Activated T-helper 2 cell treated with anti-CD3 and anti-CD28 coated beads, Interferon-gamma antibody, Interleukin-2, Interleukin-4, amounts not matched to agents 10 μg/mL and 5 μg/mL and 100 μg/mL, durations not matched to agents 14 hours and 24 hours and 36 hours (primary cell): Measurements from ENCODE around the gene CILP2. TPM values are rescaled to one million over a fixed set of nuclear protein-coding genes. Genes with fewer than 3 reads are reported as not detected.

Experiments
- DNase-seq: peaks from one replicate; pipeline ENCODE4 v3.0.0; 2021; ENCODE audit warnings: low spot score
- H3K27ac Mint-ChIP-seq: one replicate; pipeline ENCODE4 v1.8.0; 2021; ENCODE audit warnings: mixed read lengths
- H3K27me3 Mint-ChIP-seq: one replicate; pipeline ENCODE4 v1.8.0; 2021; ENCODE audit warnings: low read depth, mixed read lengths
- H3K36me3 Mint-ChIP-seq: one replicate; pipeline ENCODE4 v1.8.0; 2021; ENCODE audit warnings: low read depth, mixed read lengths
- H3K4me1 Mint-ChIP-seq: one replicate; pipeline ENCODE4 v1.8.0; 2021; ENCODE audit warnings: low read depth, mixed read lengths
- H3K4me3 Mint-ChIP-seq: one replicate; pipeline ENCODE4 v1.8.0; 2021; ENCODE audit warnings: low read depth, mild to moderate bottlenecking, moderate library complexity, mixed read lengths
- H3K9me3 Mint-ChIP-seq: one replicate; pipeline ENCODE4 v1.8.0; 2021; ENCODE audit warnings: mixed read lengths
- intact Hi-C: fragments of 100-400 bp; cut with micrococcal nuclease; formaldehyde crosslinking; loops from one replicate; pipeline ENCODE4 v1.15.1; 2023
- total RNA-seq: library from RNA; stranded (reverse); gene quantifications from 2 replicates; pipeline ENCODE4 v1.2.3, GENCODE V29; 2022

The CILP2 gene
- total RNA-seq, 1 donor from 2014 or later: 0.14 TPM

DNA sequence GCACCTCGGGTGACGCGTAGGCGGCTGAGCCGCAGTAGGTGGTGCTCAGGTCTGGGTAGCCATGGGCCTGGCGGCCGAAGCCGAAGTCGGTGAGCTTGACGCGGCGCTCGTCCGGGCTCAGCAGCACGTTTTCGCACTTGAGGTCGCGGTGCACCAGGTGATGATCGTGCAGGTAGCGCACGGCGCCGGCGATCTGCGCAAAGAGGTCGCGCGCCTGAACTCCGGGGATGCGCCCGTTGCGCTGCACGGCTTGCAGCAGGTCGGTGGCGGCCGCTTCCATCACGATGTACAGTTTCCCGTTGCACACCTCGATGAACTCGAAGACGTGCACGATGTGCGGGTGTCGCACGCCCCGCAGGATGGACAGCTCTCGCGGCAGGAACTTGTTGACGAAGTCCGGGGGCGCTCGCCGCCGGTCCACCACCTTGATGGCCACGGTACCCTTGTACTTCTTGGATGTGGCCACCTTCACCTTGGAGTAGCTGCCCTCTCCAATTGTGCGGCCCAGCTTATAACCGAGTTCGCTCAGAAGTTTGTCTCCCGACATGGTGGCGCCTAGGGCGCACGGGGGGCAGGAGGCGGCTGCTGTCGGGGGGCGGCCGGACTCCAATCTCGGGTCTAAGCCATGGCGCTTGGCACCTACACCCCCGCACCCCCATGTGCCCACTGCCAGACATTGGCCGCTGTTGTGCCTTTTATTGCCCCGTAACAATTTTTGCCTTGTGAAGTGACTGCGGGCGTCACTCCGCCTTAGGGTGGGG is 23.0 kb upstream of the CILP2 start, which contains the start of gene TSSK6:
TSS of gene TSSK6 (minus strand) at position 668 of the 761 bp plus-strand sequence. CDS start at position 547, 121 bp downstream.
- no peaks in the 10 kb centered on the region for H3K9me3 Mint-ChIP-seq
- H3K27me3 Mint-ChIP-seq: no peaks in the 10 kb centered on the region
- H3K36me3 Mint-ChIP-seq: peaks cover 29% of the 10 kb centered on the region
- H3K4me3 Mint-ChIP-seq: peak within 1 kb of the TSS; percentile 92
- no peaks in the 10 kb centered on the region for H3K4me1 Mint-ChIP-seq
- intact Hi-C loops: no loop called here
- no peak for DNase-seq
- H3K27ac Mint-ChIP-seq: peak within 1 kb of the TSS; percentile 94

- H3K4me1 Mint-ChIP-seq: peaks cover 3% of the 10 kb centered on the region
- H3K9me3 Mint-ChIP-seq: no peaks in the 10 kb centered on the region
- intact Hi-C loops: no loop called here
- H3K4me3 Mint-ChIP-seq: peak within 1 kb of the TSS; percentile 92
- peak within 1 kb of the TSS; percentile 94 for H3K27ac Mint-ChIP-seq
- H3K36me3 Mint-ChIP-seq: peaks cover 35% of the 10 kb centered on the region
- peak; percentile 92 for DNase-seq
- no peaks in the 10 kb centered on the region for H3K27me3 Mint-ChIP-seq
Observed at GRCh38 chr19:19515642-19516519, 22.2 kb upstream of the CILP2 start, which contains the start of gene NDUFA13. NDUFA13 (plus strand) TSS chr19:19516225; CDS start chr19:19516239, 14 bp downstream.

- no peak for DNase-seq
- intact Hi-C loops: no loop called here
- no peaks in the 10 kb centered on the region for H3K27me3 Mint-ChIP-seq
- no peaks in the 10 kb centered on the region for H3K9me3 Mint-ChIP-seq
- peaks cover 38% of the 10 kb centered on the region for H3K36me3 Mint-ChIP-seq
- H3K27ac Mint-ChIP-seq: peak overlapping the region; percentile 94
- H3K4me1 Mint-ChIP-seq: peaks cover 6% of the 10 kb centered on the region
- H3K4me3 Mint-ChIP-seq: peak overlapping the region; percentile 92
Observed at GRCh38 chr19:19517235-19517619, 20.8 kb upstream of the CILP2 start.

- peaks cover 6% of the 10 kb centered on the region for H3K4me1 Mint-ChIP-seq
- no peak overlapping the region for H3K4me3 Mint-ChIP-seq
- H3K9me3 Mint-ChIP-seq: no peaks in the 10 kb centered on the region
- H3K36me3 Mint-ChIP-seq: peaks cover 37% of the 10 kb centered on the region
- intact Hi-C loops: no loop called here
- no peak for DNase-seq
- no peaks in the 10 kb centered on the region for H3K27me3 Mint-ChIP-seq
- H3K27ac Mint-ChIP-seq: no peak overlapping the region
Observed at GRCh38 chr19:19520989-19521388, 17.1 kb upstream of the CILP2 start.

DNA sequence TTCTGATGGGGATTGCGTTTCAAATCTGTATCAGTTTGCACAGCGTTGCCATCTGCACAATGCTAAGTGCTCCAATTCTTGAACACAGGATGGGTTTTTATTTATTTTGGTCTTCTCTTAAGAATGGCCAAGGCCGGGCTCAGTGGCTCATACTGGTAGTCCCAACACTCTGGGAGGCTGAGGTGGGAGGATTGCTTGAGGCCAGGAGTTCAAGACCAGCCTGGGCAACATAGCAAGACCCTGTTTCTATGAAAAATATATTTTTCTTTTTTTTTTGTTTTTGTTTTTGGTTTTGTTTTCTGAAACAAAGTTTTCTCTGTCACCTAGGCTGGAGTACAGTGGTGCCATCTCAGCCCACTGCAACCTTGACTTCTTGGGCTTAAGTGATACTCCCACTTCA is 14.9 kb upstream of the CILP2 start:
- Mint-ChIP-seq H3K27ac (no peak overlapping the region), H3K36me3 (peaks cover 41% of the 10 kb centered on the region)

GRCh38 chr19:19524053-19524452 is 14.0 kb upstream of the CILP2 start:
- H3K27ac Mint-ChIP-seq: no peak overlapping the region
- H3K36me3 Mint-ChIP-seq: peaks cover 40% of the 10 kb centered on the region
- H3K9me3 Mint-ChIP-seq: no peaks in the 10 kb centered on the region
- DNase-seq: no peak
- no peak overlapping the region for H3K4me3 Mint-ChIP-seq
- intact Hi-C loops: no loop called here
- H3K4me1 Mint-ChIP-seq: peaks cover 6% of the 10 kb centered on the region
- H3K27me3 Mint-ChIP-seq: no peaks in the 10 kb centered on the region

More for the DNA sequence above, 14.9 kb upstream of the CILP2 start:
- Mint-ChIP-seq H3K4me1 (peaks cover 6% of the 10 kb centered on the region), H3K27me3 (no peaks in the 10 kb centered on the region), H3K9me3 (no peaks in the 10 kb centered on the region), H3K4me3 (no peak overlapping the region)
- intact Hi-C loops: no loop called here
- no peak for DNase-seq

- H3K27ac Mint-ChIP-seq: no peak overlapping the region
- peaks cover 3% of the 10 kb centered on the region for H3K4me1 Mint-ChIP-seq
- peaks cover 24% of the 10 kb centered on the region for H3K36me3 Mint-ChIP-seq
- DNase-seq: no peak
- H3K4me3 Mint-ChIP-seq: no peak overlapping the region
- H3K9me3 Mint-ChIP-seq: no peaks in the 10 kb centered on the region
- H3K27me3 Mint-ChIP-seq: no peaks in the 10 kb centered on the region
- intact Hi-C loops: no loop called here
Observed at GRCh38 chr19:19525611-19526380, 12.3 kb upstream of the CILP2 start.

GRCh38 chr19:19526581-19527370 is 11.3 kb upstream of the CILP2 start:
- no peak overlapping the region for H3K4me3 Mint-ChIP-seq
- H3K27me3 Mint-ChIP-seq: no peaks in the 10 kb centered on the region
- peaks cover 20% of the 10 kb centered on the region for H3K36me3 Mint-ChIP-seq
- intact Hi-C loops: no loop called here
- no peaks in the 10 kb centered on the region for H3K9me3 Mint-ChIP-seq
- H3K27ac Mint-ChIP-seq: no peak overlapping the region
- no peaks in the 10 kb centered on the region for H3K4me1 Mint-ChIP-seq
- no peak for DNase-seq

DNA sequence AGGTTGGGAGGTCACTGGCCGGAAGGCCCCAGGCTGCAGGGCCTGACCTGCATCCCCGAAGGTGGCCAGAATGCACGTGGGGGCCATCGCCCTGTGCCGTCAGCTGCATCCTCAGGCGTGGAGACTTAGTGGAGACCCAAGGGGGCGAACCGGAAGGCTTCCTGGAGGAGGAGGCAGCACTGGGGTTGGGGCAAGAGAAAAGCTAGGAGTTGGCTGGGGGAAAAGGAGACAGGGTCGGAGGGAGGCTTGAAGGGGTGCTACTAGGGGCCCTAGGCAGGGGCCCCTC is 10.8 kb upstream of the CILP2 start:
- peaks cover 24% of the 10 kb centered on the region for H3K36me3 Mint-ChIP-seq
- intact Hi-C loops: no loop called here
- no peak overlapping the region for H3K4me3 Mint-ChIP-seq
- no peaks in the 10 kb centered on the region for H3K9me3 Mint-ChIP-seq
- H3K27me3 Mint-ChIP-seq: no peaks in the 10 kb centered on the region
- peaks cover 4% of the 10 kb centered on the region for H3K4me1 Mint-ChIP-seq
- H3K27ac Mint-ChIP-seq: no peak overlapping the region
- DNase-seq: no peak

DNA sequence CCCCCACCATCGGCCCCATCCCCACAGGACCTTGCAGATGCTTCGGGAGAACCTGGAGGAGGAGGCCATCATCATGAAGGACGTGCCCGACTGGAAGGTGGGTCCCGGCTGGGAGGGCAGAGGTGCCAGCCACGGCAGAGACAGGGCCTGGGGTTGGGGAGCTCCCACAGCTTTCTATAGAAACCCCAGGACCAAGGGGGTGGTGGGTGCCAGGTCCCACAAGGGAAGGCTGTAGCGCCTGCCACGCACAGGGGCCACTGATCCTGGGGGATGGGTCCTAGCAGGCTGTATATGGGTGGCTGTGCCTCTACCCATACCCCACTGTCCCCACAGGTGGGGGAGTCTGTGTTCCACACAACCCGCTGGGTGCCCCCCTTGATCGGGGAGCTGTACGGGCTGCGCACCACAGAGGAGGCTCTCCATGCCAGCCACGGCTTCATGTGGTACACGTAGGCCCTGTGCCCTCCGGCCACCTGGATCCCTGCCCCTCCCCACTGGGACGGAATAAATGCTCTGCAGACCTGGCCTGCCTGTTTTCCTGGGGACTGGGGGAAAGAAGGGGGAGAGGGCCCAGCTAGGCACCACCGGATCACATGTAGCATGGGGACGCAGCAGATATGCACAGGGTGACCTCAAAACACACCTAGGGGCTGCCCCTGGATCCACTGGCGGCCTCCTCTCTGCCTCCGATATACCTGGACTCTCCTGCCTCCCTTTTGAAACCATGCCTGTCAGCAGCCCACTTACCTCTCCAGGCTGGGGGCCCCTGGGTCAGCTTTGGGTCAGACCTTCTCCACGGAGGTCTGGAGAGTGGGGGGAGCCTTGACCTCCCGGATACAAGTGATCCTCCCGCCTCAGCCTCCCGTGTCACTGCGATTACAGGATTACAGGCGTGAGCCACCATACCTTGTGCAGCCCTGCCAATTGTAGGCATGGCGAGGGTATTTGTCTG is 10.1 kb upstream of the CILP2 start:
- H3K4me1 Mint-ChIP-seq: peaks cover 4% of the 10 kb centered on the region
- H3K36me3 Mint-ChIP-seq: peaks cover 20% of the 10 kb centered on the region
- no peaks in the 10 kb centered on the region for H3K9me3 Mint-ChIP-seq
- DNase-seq: no peak
- no peaks in the 10 kb centered on the region for H3K27me3 Mint-ChIP-seq
- intact Hi-C loops: no loop called here
- no peak overlapping the region for H3K27ac Mint-ChIP-seq
- H3K4me3 Mint-ChIP-seq: no peak overlapping the region

DNA sequence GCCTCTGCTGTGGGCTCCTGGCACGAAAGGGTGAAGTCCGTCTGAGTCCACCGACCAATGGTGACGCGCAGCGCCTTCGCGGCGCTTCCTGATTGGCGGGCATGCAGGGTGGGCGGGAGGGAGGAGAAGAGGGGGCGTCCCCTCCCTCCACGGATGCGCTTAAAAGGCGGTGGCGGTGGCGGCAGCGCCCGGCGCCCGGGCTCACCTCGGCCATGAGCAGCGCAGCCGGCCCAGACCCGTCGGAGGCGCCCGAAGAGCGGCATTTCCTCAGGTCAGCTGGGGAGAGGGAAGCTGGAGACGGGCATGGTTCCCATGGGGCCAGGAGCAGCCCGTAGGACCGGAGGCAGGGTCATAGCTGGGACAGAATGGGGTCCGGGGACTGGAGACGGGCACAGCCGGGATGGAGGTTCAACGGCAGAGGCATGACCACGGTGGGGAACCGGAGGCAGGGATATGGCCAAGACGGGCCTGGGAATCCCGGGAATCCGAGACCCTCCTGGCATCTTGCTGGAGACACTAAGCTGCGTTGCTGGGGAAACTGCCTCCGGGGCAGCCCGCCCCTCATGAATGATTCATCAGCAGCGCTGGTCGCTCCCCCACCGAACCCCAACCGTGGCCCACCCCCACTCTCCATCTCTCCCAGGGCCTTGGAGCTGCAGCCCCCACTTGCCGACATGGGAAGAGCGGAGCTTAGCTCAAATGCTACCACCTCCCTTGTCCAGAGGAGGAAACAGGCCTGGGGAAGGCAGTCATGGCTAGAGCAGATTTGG is 9.2 kb upstream of the CILP2 start, which contains the start of gene YJEFN3:
TSS of gene YJEFN3 (plus strand) at position 191 of the 770 bp plus-strand sequence. CDS start at position 213, 22 bp downstream.
- intact Hi-C loops: no loop called here
- H3K9me3 Mint-ChIP-seq: no peaks in the 10 kb centered on the region
- H3K4me3 Mint-ChIP-seq: no peak within 1 kb of the TSS
- peaks cover 18% of the 10 kb centered on the region for H3K36me3 Mint-ChIP-seq
- no peak for DNase-seq
- no peaks in the 10 kb centered on the region for H3K27me3 Mint-ChIP-seq
- peaks cover 4% of the 10 kb centered on the region for H3K4me1 Mint-ChIP-seq
- no peak within 1 kb of the TSS for H3K27ac Mint-ChIP-seq
